SK-N-MC (cell line): Measurements from ENCODE around the gene KCND2.

ENCODE experiments used
- EZH2 ChIP-seq: fragments of 200-600 bp; sonication (generic); IDR thresholded peaks from one replicate; pipeline ENCODE4 v1.6.1; 2017; ENCODE audit warnings: antibody characterized with exemption
- POLR2AphosphoS5 ChIP-seq: IDR thresholded peaks from 2 replicates; pipeline ENCODE4 v1.6.1; 2012; ENCODE audit warnings: mild to moderate bottlenecking, low read depth, low read length, borderline replicate concordance

DNA sequence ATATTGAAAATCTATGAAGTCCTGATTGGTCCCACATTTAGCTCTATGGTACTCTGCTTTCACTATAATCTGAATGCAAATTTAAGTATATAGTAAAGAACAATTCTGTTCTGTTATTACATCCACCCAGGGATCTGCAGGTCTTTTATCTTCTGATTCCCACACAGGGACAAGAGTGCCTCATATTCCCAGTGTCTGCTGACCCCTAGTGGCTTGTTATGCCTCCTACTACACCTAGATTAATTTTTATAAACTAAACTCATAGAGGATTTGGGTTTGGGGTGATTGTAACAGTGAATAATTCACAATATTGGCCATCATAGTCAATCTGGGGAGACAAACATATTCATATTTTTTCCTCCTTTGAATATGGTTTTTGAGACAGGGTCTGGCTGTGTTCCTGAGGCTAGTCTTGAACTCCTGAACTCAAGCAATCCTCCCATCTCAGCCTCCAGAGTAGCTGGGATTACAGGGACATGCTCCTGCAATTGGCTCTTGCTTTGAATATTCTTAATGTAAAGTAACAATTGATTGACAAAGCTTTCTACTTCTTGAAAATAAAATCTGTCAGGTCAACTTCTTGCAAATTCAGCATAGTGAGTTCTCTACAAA, 282.1 kb downstream of the KCND2 start:
- TF ChIP-seq POLR2AphosphoS5 (no peak), EZH2 (no peak)
